Fibroblast of villous mesenchyme (primary cell): ENCODE measurements around the gene COTL1. TPM values are rescaled to one million over a fixed set of nuclear protein-coding genes. Genes with fewer than 3 reads are reported as not detected.
"Not testable (repeated sequence)": the region's sequence is repeated elsewhere in the genome, so short reads cannot be mapped to it uniquely, and the experiment has no call there.

Experiments used
- DNase-seq: peaks from one replicate; pipeline ENCODE4 v3.0.0-alpha.2; 2010; ENCODE audit warnings: low read depth
- H3K4me3 ChIP-seq: 2 replicates; pipeline ENCODE4 v1.5.1; 2011; ENCODE audit warnings: low read depth, mild to moderate bottlenecking, low read length
- CTCF ChIP-seq: IDR thresholded peaks from 2 replicates; pipeline ENCODE4 v1.5.1; 2012; ENCODE audit warnings: low read depth, mild to moderate bottlenecking, low read length; ENCODE audit not compliant: insufficient read depth
- total RNA-seq: library from RNA; depleted of rRNA; stranded (reverse); fragments of >200 nt; gene quantifications from 2 replicates; pipeline ENCODE4 v1.2.3, GENCODE V29; 2012

COTL1 gene
- total RNA-seq, 1 donor = 265 TPM

- TF ChIP-seq CTCF = no peak
- no peak for DNase-seq
- no peak overlapping the region for H3K4me3 ChIP-seq
Measured at GRCh38 chr16:84629580-84629979, 11.7 kb upstream of the COTL1 start.

- no peak for TF ChIP-seq CTCF
- no peak for DNase-seq
Measured at GRCh38 chr16:84628226-84628731, 10.4 kb upstream of the COTL1 start.

GRCh38 chr16:84625556-84625955 is 7.7 kb upstream of the COTL1 start:
- no peak for DNase-seq
- no peak for TF ChIP-seq CTCF
- H3K4me3 ChIP-seq = no peak overlapping the region

More at GRCh38 chr16:84628226-84628731, 10.4 kb upstream of the COTL1 start:
- no peak overlapping the region for H3K4me3 ChIP-seq

GRCh38 chr16:84620913-84621312 is 3.0 kb upstream of the COTL1 start:
- not testable (repeated sequence) for DNase-seq, H3K4me3 ChIP-seq

GRCh38 chr16:84618581-84619460 is 943 bp upstream of the COTL1 start:
- peak; percentile 19 for TF ChIP-seq CTCF
- DNase-seq = peak; percentile 85
- peak overlapping the region; percentile 39 for H3K4me3 ChIP-seq

GRCh38 chr16:84617041-84617790 is 662 bp downstream of the COTL1 start:
- DNase-seq = no peak
- TF ChIP-seq CTCF = no peak
- H3K4me3 ChIP-seq = peak overlapping the region; percentile 79

- DNase-seq = peak; percentile 45
Measured at GRCh38 chr16:84616515-84616914, 1.4 kb downstream of the COTL1 start.

More at GRCh38 chr16:84616515-84616914, 1.4 kb downstream of the COTL1 start:
- TF ChIP-seq CTCF = no peak
- H3K4me3 ChIP-seq = peak overlapping the region; percentile 79
